K562 (cell line): ENCODE data around the gene MMP26. TPM values are rescaled to one million over a fixed set of nuclear protein-coding genes. Genes with fewer than 3 reads are reported as not detected.

Experiments
- polyA plus RNA-seq, 8 experiments: library from polyadenylated mRNA; depleted of rRNA in 4 of 8; stranded (reverse) in 5 of 8; unstranded in 3 of 8; fragments of >200 nt; fragmentation: Nextera tagmentation in 2 of 8; fragmentation: Illumina TruSeq in 1 of 8; extraction: Ambion mirVana in 2 of 8; extraction: Trizol in 1 of 8; gene quantifications; 2 replicates each; pipeline versions ENCODE4 v1.2.1 to v1.2.3, GENCODE V29; 2011 to 2014; ENCODE audit warnings: inconsistent platforms in 1 of 8, missing spikeins in 1 of 8
- total RNA-seq, 7 experiments: library from RNA; depleted of rRNA in 6 of 7; stranded (reverse); fragments of >200 nt in 6 of 7; fragmentation: Illumina TruSeq in 2 of 7; extraction: Trizol in 2 of 7; gene quantifications; 2 replicates each; pipeline versions ENCODE4 v1.2.1 to v1.2.3, GENCODE V29; 2011 to 2021; ENCODE audit warnings: low replicate concordance in 1 of 7

The MMP26 gene
- total and polyA plus RNA-seq, 9 of the 15 experiments (the other 6 are each of a cell fraction or from before 2014, with no cell fraction given): not detected

Other genes with a start within 250 kb of the MMP26 start
Only the 7 nearest of the 17 such genes appear.
- not detected in 2 replicates for gene OR52I1, start 110.7 kb upstream of the MMP26 start, total RNA-seq (2014; rRNA removed)
- not detected in 2 replicates for gene OR52I1, start 110.7 kb upstream of the MMP26 start, total RNA-seq (2014; rRNA removed; fragmentation: Illumina TruSeq; extraction: Trizol)
- gene OR52I1, start 110.7 kb upstream of the MMP26 start, total RNA-seq (2015; rRNA removed; fragmentation: Illumina TruSeq; extraction: Trizol): not detected in 2 replicates
- not detected in 2 replicates for gene OR52I1, start 110.7 kb upstream of the MMP26 start, total RNA-seq (2021)
- gene OR52I1, start 110.7 kb upstream of the MMP26 start, polyA plus RNA-seq (2011; rRNA removed): not detected in 2 replicates
- gene OR52I1, start 110.7 kb upstream of the MMP26 start, polyA plus RNA-seq (2014; fragmentation: Illumina TruSeq; extraction: Trizol): not detected in 2 replicates
- gene OR52I1, start 110.7 kb upstream of the MMP26 start, polyA plus RNA-seq (2014; fragmentation: Nextera tagmentation; extraction: Ambion mirVana): not detected
- gene OR52I1, start 110.7 kb upstream of the MMP26 start, polyA plus RNA-seq (2014; rRNA removed): not detected in 2 replicates
- gene TRIM68, start 96.6 kb upstream of the MMP26 start, total RNA-seq (2014; rRNA removed): 8.8 and 10.2 TPM in 2 replicates
- gene TRIM68, start 96.6 kb upstream of the MMP26 start, total RNA-seq (2014; rRNA removed; fragmentation: Illumina TruSeq; extraction: Trizol): 6.1 and 6.7 TPM in 2 replicates
- 9.2 TPM in 2 replicates for gene TRIM68, start 96.6 kb upstream of the MMP26 start, total RNA-seq (2015; rRNA removed; fragmentation: Illumina TruSeq; extraction: Trizol)
- 8.6 and 9.2 TPM in 2 replicates for gene TRIM68, start 96.6 kb upstream of the MMP26 start, total RNA-seq (2021)
- 6.4 and 6.5 TPM in 2 replicates for gene TRIM68, start 96.6 kb upstream of the MMP26 start, polyA plus RNA-seq (2011; rRNA removed)
- 9.8 and 10.9 TPM in 2 replicates for gene TRIM68, start 96.6 kb upstream of the MMP26 start, polyA plus RNA-seq (2014; fragmentation: Illumina TruSeq; extraction: Trizol)
- 1 to 10 TPM; 5.2 to 7.7 TPM for gene TRIM68, start 96.6 kb upstream of the MMP26 start, polyA plus RNA-seq (2014; fragmentation: Nextera tagmentation; extraction: Ambion mirVana)
- gene TRIM68, start 96.6 kb upstream of the MMP26 start, polyA plus RNA-seq (2014; rRNA removed): 7.9 and 9.3 TPM in 2 replicates
- gene OR51D1, start 67.3 kb upstream of the MMP26 start, total RNA-seq (2014; rRNA removed): not detected in 2 replicates
- gene OR51D1, start 67.3 kb upstream of the MMP26 start, total RNA-seq (2014; rRNA removed; fragmentation: Illumina TruSeq; extraction: Trizol): not detected in 2 replicates
- not detected in 2 replicates for gene OR51D1, start 67.3 kb upstream of the MMP26 start, total RNA-seq (2015; rRNA removed; fragmentation: Illumina TruSeq; extraction: Trizol)
- not detected in 2 replicates for gene OR51D1, start 67.3 kb upstream of the MMP26 start, total RNA-seq (2021)
- not detected in 2 replicates for gene OR51D1, start 67.3 kb upstream of the MMP26 start, polyA plus RNA-seq (2011; rRNA removed)
- gene OR51D1, start 67.3 kb upstream of the MMP26 start, polyA plus RNA-seq (2014; fragmentation: Illumina TruSeq; extraction: Trizol): not detected in 2 replicates
- gene OR51D1, start 67.3 kb upstream of the MMP26 start, polyA plus RNA-seq (2014; fragmentation: Nextera tagmentation; extraction: Ambion mirVana): not detected
- gene OR51D1, start 67.3 kb upstream of the MMP26 start, polyA plus RNA-seq (2014; rRNA removed): not detected in 2 replicates
- not detected in 2 replicates for gene OR51E1, start 60.8 kb upstream of the MMP26 start, total RNA-seq (2014; rRNA removed)
- gene OR51E1, start 60.8 kb upstream of the MMP26 start, total RNA-seq (2014; rRNA removed; fragmentation: Illumina TruSeq; extraction: Trizol): not detected in 2 replicates
- gene OR51E1, start 60.8 kb upstream of the MMP26 start, total RNA-seq (2015; rRNA removed; fragmentation: Illumina TruSeq; extraction: Trizol): 0.04 TPM in 1 of 2 replicates, not detected in the other
- gene OR51E1, start 60.8 kb upstream of the MMP26 start, total RNA-seq (2021): not detected in 2 replicates
- gene OR51E1, start 60.8 kb upstream of the MMP26 start, polyA plus RNA-seq (2011; rRNA removed): 0.03 and 0.05 TPM in 2 replicates
- gene OR51E1, start 60.8 kb upstream of the MMP26 start, polyA plus RNA-seq (2014; fragmentation: Illumina TruSeq; extraction: Trizol): not detected in 2 replicates
- not detected for gene OR51E1, start 60.8 kb upstream of the MMP26 start, polyA plus RNA-seq (2014; fragmentation: Nextera tagmentation; extraction: Ambion mirVana)
- gene OR51E1, start 60.8 kb upstream of the MMP26 start, polyA plus RNA-seq (2014; rRNA removed): not detected in 2 replicates
- not detected in 2 replicates for gene OR51E2, start 6.9 kb upstream of the MMP26 start, total RNA-seq (2014; rRNA removed)
- not detected in 2 replicates for gene OR51E2, start 6.9 kb upstream of the MMP26 start, total RNA-seq (2014; rRNA removed; fragmentation: Illumina TruSeq; extraction: Trizol)
- gene OR51E2, start 6.9 kb upstream of the MMP26 start, total RNA-seq (2015; rRNA removed; fragmentation: Illumina TruSeq; extraction: Trizol): not detected in 2 replicates
- gene OR51E2, start 6.9 kb upstream of the MMP26 start, total RNA-seq (2021): not detected in 2 replicates
- 0.07 TPM in 1 of 2 replicates, not detected in the other for gene OR51E2, start 6.9 kb upstream of the MMP26 start, polyA plus RNA-seq (2011; rRNA removed)
- gene OR51E2, start 6.9 kb upstream of the MMP26 start, polyA plus RNA-seq (2014; fragmentation: Illumina TruSeq; extraction: Trizol): not detected in 2 replicates
- not detected for gene OR51E2, start 6.9 kb upstream of the MMP26 start, polyA plus RNA-seq (2014; fragmentation: Nextera tagmentation; extraction: Ambion mirVana)
- gene OR51E2, start 6.9 kb upstream of the MMP26 start, polyA plus RNA-seq (2014; rRNA removed): not detected in 2 replicates
- not detected in 2 replicates for gene OR51F1, start 65.2 kb downstream of the MMP26 start, total RNA-seq (2014; rRNA removed)
- not detected in 2 replicates for gene OR51F1, start 65.2 kb downstream of the MMP26 start, total RNA-seq (2014; rRNA removed; fragmentation: Illumina TruSeq; extraction: Trizol)
- not detected in 2 replicates for gene OR51F1, start 65.2 kb downstream of the MMP26 start, total RNA-seq (2015; rRNA removed; fragmentation: Illumina TruSeq; extraction: Trizol)
- not detected in 2 replicates for gene OR51F1, start 65.2 kb downstream of the MMP26 start, total RNA-seq (2021)
- not detected in 2 replicates for gene OR51F1, start 65.2 kb downstream of the MMP26 start, polyA plus RNA-seq (2011; rRNA removed)
- gene OR51F1, start 65.2 kb downstream of the MMP26 start, polyA plus RNA-seq (2014; fragmentation: Illumina TruSeq; extraction: Trizol): not detected in 2 replicates
- gene OR51F1, start 65.2 kb downstream of the MMP26 start, polyA plus RNA-seq (2014; fragmentation: Nextera tagmentation; extraction: Ambion mirVana): not detected
- not detected in 2 replicates for gene OR51F1, start 65.2 kb downstream of the MMP26 start, polyA plus RNA-seq (2014; rRNA removed)
- not detected in 2 replicates for gene OR52R1, start 99.6 kb downstream of the MMP26 start, total RNA-seq (2014; rRNA removed)
- not detected in 2 replicates for gene OR52R1, start 99.6 kb downstream of the MMP26 start, total RNA-seq (2014; rRNA removed; fragmentation: Illumina TruSeq; extraction: Trizol)
- gene OR52R1, start 99.6 kb downstream of the MMP26 start, total RNA-seq (2015; rRNA removed; fragmentation: Illumina TruSeq; extraction: Trizol): not detected in 2 replicates
- gene OR52R1, start 99.6 kb downstream of the MMP26 start, total RNA-seq (2021): not detected in 2 replicates
- gene OR52R1, start 99.6 kb downstream of the MMP26 start, polyA plus RNA-seq (2011; rRNA removed): not detected in 2 replicates
- gene OR52R1, start 99.6 kb downstream of the MMP26 start, polyA plus RNA-seq (2014; fragmentation: Illumina TruSeq; extraction: Trizol): not detected in 2 replicates
- gene OR52R1, start 99.6 kb downstream of the MMP26 start, polyA plus RNA-seq (2014; fragmentation: Nextera tagmentation; extraction: Ambion mirVana): not detected
- not detected in 2 replicates for gene OR52R1, start 99.6 kb downstream of the MMP26 start, polyA plus RNA-seq (2014; rRNA removed)